Large intestine (tissue), 3 donors: ENCODE data around the gene SERPINB4. TPM values are rescaled to one million over a fixed set of nuclear protein-coding genes. Genes with fewer than 3 reads are reported as not detected.

Experiments used
- DNase-seq, 2 donors: peaks; one replicate each; pipeline versions ENCODE4 v3.0.0 to v3.0.0-alpha.2; 2013
- H3K27ac ChIP-seq: one replicate; pipeline ENCODE4 v1.5.1; 2013; ENCODE audit warnings: low read length
- H3K27me3 ChIP-seq: 2 replicates; pipeline ENCODE4 v1.6.1; 2013; ENCODE audit warnings: low read length; ENCODE audit not compliant: control insufficient read depth, insufficient read depth
- H3K36me3 ChIP-seq: 2 replicates; pipeline ENCODE4 v1.6.1; 2013; ENCODE audit warnings: low read length; ENCODE audit not compliant: control insufficient read depth, insufficient read depth
- H3K4me1 ChIP-seq: one replicate; pipeline ENCODE4 v1.6.1; 2013; ENCODE audit warnings: low read length; ENCODE audit not compliant: control insufficient read depth, insufficient read depth
- H3K4me3 ChIP-seq: one replicate; pipeline ENCODE4 v1.5.1; 2013; ENCODE audit warnings: low read length
- H3K9me3 ChIP-seq: one replicate; pipeline ENCODE4 v1.6.1; 2013; ENCODE audit warnings: mild to moderate bottlenecking, low read depth, low read length, moderate library complexity; ENCODE audit not compliant: control insufficient read depth
- WGBS: methylation state at CpG from one replicate; pipeline ENCODE4 v1.1.5; 2013; ENCODE audit warnings: low lambda C conversion rate; ENCODE audit not compliant: insufficient coverage; 5-methylcytosine and 5-hydroxymethylcytosine counted together
- polyA plus RNA-seq: library from polyadenylated mRNA; unstranded; fragments of 120-200 nt; gene quantifications from one replicate; pipeline ENCODE4 v1.2.1, GENCODE V29; 2013

SERPINB4 gene
- polyA plus RNA-seq, 1 donor: not detected

DNA sequence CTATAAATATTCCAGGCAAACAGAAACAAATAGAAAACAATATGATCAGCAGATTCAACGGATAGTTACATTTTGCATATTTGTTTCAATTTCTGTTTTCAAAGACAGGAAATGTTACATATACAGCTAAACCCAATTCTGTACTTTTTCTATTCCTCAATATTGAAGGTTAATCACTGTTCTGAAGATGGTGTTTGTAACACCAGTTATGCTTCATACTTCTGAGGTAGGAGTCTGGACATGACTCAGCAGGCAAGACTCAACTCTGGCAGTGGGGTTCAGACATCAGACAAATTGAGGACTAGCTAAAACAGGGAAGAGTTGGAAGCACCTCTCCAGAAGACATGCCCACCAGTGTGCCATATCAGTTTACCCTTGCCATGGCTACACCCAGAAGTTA lies 40.3 kb downstream of the SERPINB4 start:
- Histone ChIP-seq H3K27me3 (no peaks in the 10 kb centered on the region), H3K9me3 (no peaks in the 10 kb centered on the region), H3K36me3 (no peaks in the 10 kb centered on the region), H3K4me1 (no peaks in the 10 kb centered on the region), H3K4me3 (no peak overlapping the region), H3K27ac (no peak overlapping the region)
- WGBS: 0% methylated on average over 1 of the region's 1 CpG
- DNase-seq: no peak

DNA sequence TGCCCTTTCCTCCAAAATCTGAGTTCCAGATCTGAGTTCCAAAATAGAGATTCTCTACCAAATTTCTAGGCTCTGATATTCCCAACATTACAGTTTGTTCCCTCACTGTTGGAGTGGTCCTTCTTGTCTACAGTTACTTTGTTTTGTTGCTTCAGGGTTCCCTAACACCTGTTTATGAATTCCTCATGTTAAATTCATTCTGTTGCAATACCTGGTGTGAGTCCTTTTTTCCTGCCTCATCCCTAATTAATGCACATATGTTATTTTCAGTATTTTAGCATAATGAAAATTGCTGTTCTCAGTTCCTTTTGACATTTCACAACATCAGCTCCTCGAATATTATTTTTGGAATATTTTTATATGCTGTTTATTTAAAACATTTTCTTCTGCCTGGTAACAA lies 40.7 kb downstream of the SERPINB4 start:
- Histone ChIP-seq H3K4me3 (no peak overlapping the region), H3K9me3 (no peaks in the 10 kb centered on the region), H3K27me3 (no peaks in the 10 kb centered on the region), H3K36me3 (no peaks in the 10 kb centered on the region), H3K27ac (no peak overlapping the region), H3K4me1 (no peaks in the 10 kb centered on the region)
- 100% methylated on average over 1 of the region's 1 CpG for WGBS
- no peak for DNase-seq

DNA sequence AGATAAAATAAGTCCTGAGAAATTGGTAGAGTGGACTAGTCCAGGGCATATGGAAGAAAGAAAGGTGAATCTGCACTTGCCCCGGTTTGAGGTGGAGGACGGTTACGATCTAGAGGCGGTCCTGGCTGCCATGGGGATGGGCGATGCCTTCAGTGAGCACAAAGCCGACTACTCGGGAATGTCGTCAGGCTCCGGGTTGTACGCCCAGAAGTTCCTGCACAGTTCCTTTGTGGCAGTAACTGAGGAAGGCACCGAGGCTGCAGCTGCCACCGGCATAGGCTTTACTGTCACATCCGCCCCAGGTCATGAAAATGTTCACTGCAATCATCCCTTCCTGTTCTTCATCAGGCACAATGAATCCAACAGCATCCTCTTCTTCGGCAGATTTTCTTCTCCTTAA lies 47.1 kb downstream of the SERPINB4 start:
- no peaks in the 10 kb centered on the region for H3K36me3 ChIP-seq
- H3K4me3 ChIP-seq: no peak overlapping the region
- H3K9me3 ChIP-seq: no peaks in the 10 kb centered on the region
- WGBS: 100% methylated on average over 1 of the region's 14 CpGs
- H3K4me1 ChIP-seq: no peaks in the 10 kb centered on the region
- DNase-seq: no peak
- no peaks in the 10 kb centered on the region for H3K27me3 ChIP-seq
- H3K27ac ChIP-seq: no peak overlapping the region

DNA sequence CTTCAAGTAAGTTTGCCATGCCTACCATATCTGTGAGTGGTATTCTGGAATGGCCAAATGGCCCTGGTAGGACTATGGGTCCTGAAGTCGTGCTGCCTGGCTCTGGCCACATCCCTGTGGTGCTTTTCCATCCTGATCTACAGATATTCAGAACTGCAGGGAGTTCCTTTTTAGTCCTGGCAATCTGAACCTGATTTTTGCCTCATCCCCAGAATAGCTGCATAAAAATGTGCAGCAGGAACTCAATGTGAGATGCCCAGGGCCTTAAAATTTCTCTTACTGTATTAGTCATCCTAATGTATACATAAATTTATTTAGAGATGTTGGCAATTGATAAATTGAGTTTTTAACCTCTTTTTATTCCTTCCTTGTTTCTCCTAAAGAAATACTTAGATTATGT lies 51.6 kb downstream of the SERPINB4 start:
- no peak overlapping the region for H3K4me3 ChIP-seq
- no peaks in the 10 kb centered on the region for H3K36me3 ChIP-seq
- 86% methylated on average over 1 of the region's 1 CpG for WGBS

DNA sequence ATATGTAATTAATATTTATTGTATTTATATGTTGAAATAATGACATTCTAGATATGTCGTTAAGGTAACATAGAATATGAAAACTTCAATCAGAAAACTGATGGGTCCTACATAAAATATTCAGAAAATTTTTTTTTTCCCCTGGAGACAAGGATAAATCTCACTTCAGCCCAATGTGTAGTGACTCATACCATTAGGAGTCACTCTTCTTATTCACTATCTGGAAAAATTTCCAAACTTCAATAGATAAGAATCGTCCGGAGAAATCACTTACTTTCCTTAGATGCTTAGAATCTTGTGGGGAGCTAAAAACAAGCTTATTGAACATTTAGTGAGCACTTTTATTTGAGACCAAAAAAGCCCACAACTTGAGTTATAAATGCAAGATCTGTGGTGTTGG lies 52.3 kb downstream of the SERPINB4 start:
- no peak for DNase-seq
- no peaks in the 10 kb centered on the region for H3K4me1 ChIP-seq
- no peaks in the 10 kb centered on the region for H3K9me3 ChIP-seq
- no peak overlapping the region for H3K4me3 ChIP-seq
- no peaks in the 10 kb centered on the region for H3K27me3 ChIP-seq
- no peaks in the 10 kb centered on the region for H3K36me3 ChIP-seq
- 100% methylated on average over 1 of the region's 3 CpGs for WGBS
- H3K27ac ChIP-seq: no peak overlapping the region

More for the DNA sequence above, 51.6 kb downstream of the SERPINB4 start:
- H3K27me3 ChIP-seq: no peaks in the 10 kb centered on the region
- no peak for DNase-seq
- no peaks in the 10 kb centered on the region for H3K4me1 ChIP-seq
- H3K27ac ChIP-seq: no peak overlapping the region
- H3K9me3 ChIP-seq: no peaks in the 10 kb centered on the region

DNA sequence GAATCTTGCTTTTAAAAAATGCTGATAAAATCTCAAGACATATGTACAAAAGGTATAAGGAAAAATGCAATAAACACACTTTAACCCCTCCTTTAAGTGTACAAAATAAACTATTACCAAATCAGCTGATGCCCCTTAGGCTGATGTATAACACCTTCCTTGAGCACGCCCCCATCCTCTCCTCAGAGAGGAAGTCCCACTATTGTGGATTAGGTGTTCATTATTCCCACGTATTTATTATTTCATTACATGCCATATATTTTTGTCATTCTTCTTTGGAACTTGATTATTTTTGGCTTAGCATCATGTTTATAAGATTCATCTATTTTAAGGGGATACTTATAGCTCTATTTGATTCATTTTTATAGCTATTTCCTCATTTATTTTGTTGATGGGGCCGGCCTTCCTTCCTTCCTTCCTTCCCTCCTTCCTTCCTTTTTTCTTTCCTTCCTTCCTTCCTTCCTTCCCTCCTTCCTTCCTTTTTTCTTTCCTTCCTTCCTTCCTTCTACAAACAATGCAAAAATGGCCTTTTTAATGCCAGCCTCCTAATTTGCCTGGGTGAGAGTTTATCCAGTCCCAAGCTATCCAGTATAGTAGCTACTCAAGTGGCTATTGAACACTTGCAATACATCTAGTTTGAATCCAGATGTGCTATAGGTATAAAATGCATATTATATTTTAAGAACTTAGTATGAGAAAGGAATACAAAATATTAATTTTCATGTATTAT lies 52.9 kb downstream of the SERPINB4 start:
- no peaks in the 10 kb centered on the region for H3K4me1 ChIP-seq
- 87% methylated on average over 3 of the region's 3 CpGs for WGBS
- DNase-seq: no peak
- no peaks in the 10 kb centered on the region for H3K36me3 ChIP-seq
- no peaks in the 10 kb centered on the region for H3K27me3 ChIP-seq
- H3K27ac ChIP-seq: no peak overlapping the region
- H3K4me3 ChIP-seq: no peak overlapping the region
- no peaks in the 10 kb centered on the region for H3K9me3 ChIP-seq

DNA sequence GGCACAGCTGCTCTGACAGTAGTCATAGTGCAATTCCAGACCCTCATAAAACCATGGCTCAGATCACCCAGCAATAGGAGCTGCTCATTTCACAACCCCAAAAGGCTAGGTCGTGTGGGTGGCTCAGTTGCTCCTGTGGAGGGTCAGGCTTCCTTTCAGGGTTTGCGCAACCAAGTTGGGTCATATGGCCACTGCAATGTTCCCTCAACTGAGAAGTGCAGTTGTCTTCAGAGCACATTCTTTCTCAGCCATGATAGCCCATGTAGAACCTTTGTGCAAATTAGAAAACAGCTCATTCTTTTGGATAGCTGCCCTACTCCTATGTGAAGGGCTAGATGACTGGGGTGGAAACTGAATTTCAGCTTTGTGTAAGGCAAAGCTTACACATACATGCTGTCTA lies 53.7 kb downstream of the SERPINB4 start:
- no peak overlapping the region for H3K4me3 ChIP-seq
- H3K4me1 ChIP-seq: no peaks in the 10 kb centered on the region
- WGBS: no CpG with 5 or more reads among the region's 2 CpGs
- no peaks in the 10 kb centered on the region for H3K9me3 ChIP-seq
- no peak overlapping the region for H3K27ac ChIP-seq
- no peaks in the 10 kb centered on the region for H3K27me3 ChIP-seq
- no peaks in the 10 kb centered on the region for H3K36me3 ChIP-seq
- no peak for DNase-seq

DNA sequence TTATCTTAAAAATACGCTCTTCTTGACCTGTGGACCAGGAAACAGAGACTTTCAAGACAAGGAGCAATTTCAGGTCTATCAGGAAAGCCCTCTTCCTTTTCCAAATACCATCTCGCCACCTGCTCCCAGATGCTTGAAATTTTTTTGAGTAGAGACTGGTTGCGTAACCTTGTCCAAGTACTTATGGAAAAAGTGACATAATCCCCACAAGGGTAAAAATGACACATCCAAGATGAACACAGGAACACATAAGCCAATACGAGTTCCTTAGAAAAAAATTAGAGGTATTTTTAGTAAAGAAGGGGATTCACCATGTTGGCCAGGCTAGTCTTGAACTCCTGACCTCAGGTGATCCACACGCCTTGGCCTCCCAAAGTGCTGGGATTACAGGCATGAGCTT lies 55.1 kb downstream of the SERPINB4 start:
- Histone ChIP-seq H3K36me3 (no peaks in the 10 kb centered on the region), H3K27me3 (no peaks in the 10 kb centered on the region), H3K4me3 (no peak overlapping the region), H3K4me1 (no peaks in the 10 kb centered on the region), H3K27ac (no peak overlapping the region), H3K9me3 (no peaks in the 10 kb centered on the region)
- no peak for DNase-seq
- 100% methylated on average over 1 of the region's 5 CpGs for WGBS

Other genes starting within 250 kb of the SERPINB4 start
- gene VPS4B, start 221.8 kb downstream of the SERPINB4 start, polyA plus RNA-seq: 56.0 TPM
- gene SERPINB5, start 167.3 kb downstream of the SERPINB4 start, polyA plus RNA-seq: 0.16 TPM
- gene SERPINB12, start 101.9 kb downstream of the SERPINB4 start, polyA plus RNA-seq: not detected
- not detected for gene SERPINB13, start 56.9 kb downstream of the SERPINB4 start, polyA plus RNA-seq
- not detected for gene SERPINB3, start 17.6 kb upstream of the SERPINB4 start, polyA plus RNA-seq
- gene SERPINB11, start 58.7 kb upstream of the SERPINB4 start, polyA plus RNA-seq: not detected
- gene SERPINB7, start 131.2 kb upstream of the SERPINB4 start, polyA plus RNA-seq: 0.09 TPM
- 0.15 TPM for gene SERPINB2, start 243.4 kb upstream of the SERPINB4 start, polyA plus RNA-seq